Muscle of leg (tissue), 11 donors: ENCODE results near the gene PRSS57. TPM values are rescaled to one million over a fixed set of nuclear protein-coding genes. Genes with fewer than 3 reads are reported as not detected.
A peak's percentile ranks its signal among the peaks of the same experiment; 100 is the strongest.
"Not testable (repeated sequence)": the region's sequence is repeated elsewhere in the genome, so short reads cannot be mapped to it uniquely, and the experiment has no call there.

Experiments
- DNase-seq: peaks from one replicate; pipeline ENCODE4 v3.0.0; 2013
- H3K27ac ChIP-seq: one replicate; pipeline ENCODE4 v1.5.1; 2013; ENCODE audit warnings: mild to moderate bottlenecking, low read length, control low read depth
- H3K27me3 ChIP-seq: one replicate; pipeline ENCODE4 v1.6.1; 2013; ENCODE audit warnings: low read length; ENCODE audit not compliant: control insufficient read depth, insufficient read depth
- H3K36me3 ChIP-seq: one replicate; pipeline ENCODE4 v1.6.1; 2013; ENCODE audit warnings: low read length; ENCODE audit not compliant: control insufficient read depth, insufficient read depth
- H3K4me1 ChIP-seq: one replicate; pipeline ENCODE4 v1.6.1; 2013; ENCODE audit warnings: low read length; ENCODE audit not compliant: control insufficient read depth, insufficient read depth
- H3K4me3 ChIP-seq: one replicate; pipeline ENCODE4 v1.5.1; 2013; ENCODE audit warnings: low read length, control low read depth
- H3K9me3 ChIP-seq: replicated peaks from 2 replicates; pipeline ENCODE4 v1.6.1; 2013; ENCODE audit warnings: low read depth, low read length; ENCODE audit not compliant: control insufficient read depth
- WGBS: methylation state at CpG from one replicate; pipeline ENCODE4 v1.1.5; 2013; ENCODE audit warnings: missing lambda C conversion rate; ENCODE audit not compliant: insufficient coverage; 5-methylcytosine and 5-hydroxymethylcytosine counted together
- polyA plus RNA-seq, 8 donors: library from polyadenylated mRNA; unstranded; fragments of 120-200 nt; gene quantifications; one replicate each; pipeline versions ENCODE4 v1.2.1 to v1.2.3, GENCODE V29; 2013; ENCODE audit warnings: inconsistent platforms in 1 of 8, low replicate concordance in 1 of 8; ENCODE audit not compliant: insufficient read length in 8 of 8, insufficient read depth in 1 of 8
- total RNA-seq: library from RNA; stranded (reverse); fragments of 120-200 nt; gene quantifications from one replicate; pipeline ENCODE4 v1.2.4, GENCODE V29; 2013

Gene PRSS57
- total and polyA plus RNA-seq, 9 donors, result 0.04 to 1.2 (median 0.30) TPM; not detected in 1

DNA sequence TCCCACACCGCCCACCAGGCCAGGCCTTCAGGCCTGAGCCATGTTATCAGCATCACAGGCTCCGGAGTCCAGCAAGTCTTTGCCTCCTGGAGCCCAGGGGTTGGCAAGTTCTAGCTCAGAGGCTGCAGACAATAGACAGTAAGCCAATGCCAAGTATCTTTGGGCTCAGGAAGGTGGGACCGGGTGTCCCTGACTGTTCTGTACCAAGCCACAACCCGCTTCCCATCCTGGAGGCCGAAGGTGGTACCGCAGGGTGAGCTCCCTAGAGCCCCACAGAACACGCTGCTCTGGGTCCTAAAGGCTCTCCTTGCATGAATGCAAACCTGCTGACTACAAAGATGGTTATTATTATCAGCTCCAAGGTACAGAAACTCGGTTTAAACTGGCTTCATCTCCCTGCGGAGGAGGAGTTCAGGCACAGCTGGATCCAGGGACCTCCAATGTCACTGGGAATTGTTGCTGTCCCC lies 24.6 kb downstream of the PRSS57 start:
- Histone ChIP-seq H3K36me3 (no peaks in the 10 kb centered on the region), H3K27ac (no peak overlapping the region), H3K27me3 (peaks cover 8% of the 10 kb centered on the region), H3K4me3 (no peak overlapping the region), H3K4me1 (peaks cover 12% of the 10 kb centered on the region), H3K9me3 (no peaks in the 10 kb centered on the region)
- DNase-seq, result no peak
- 71% methylated on average over 9 of the region's 9 CpGs for WGBS

- DNase-seq, H3K9me3 ChIP-seq, H3K27ac ChIP-seq, H3K27me3 ChIP-seq, H3K36me3 ChIP-seq, H3K4me3 ChIP-seq: not testable (repeated sequence)
- 78% methylated on average over 4 of the region's 12 CpGs for WGBS
- H3K4me1 ChIP-seq, result peaks cover 15% of the 10 kb centered on the region
These were observed 26.4 kb downstream of the PRSS57 start for GRCh38 chr19:668675-669434.

DNA sequence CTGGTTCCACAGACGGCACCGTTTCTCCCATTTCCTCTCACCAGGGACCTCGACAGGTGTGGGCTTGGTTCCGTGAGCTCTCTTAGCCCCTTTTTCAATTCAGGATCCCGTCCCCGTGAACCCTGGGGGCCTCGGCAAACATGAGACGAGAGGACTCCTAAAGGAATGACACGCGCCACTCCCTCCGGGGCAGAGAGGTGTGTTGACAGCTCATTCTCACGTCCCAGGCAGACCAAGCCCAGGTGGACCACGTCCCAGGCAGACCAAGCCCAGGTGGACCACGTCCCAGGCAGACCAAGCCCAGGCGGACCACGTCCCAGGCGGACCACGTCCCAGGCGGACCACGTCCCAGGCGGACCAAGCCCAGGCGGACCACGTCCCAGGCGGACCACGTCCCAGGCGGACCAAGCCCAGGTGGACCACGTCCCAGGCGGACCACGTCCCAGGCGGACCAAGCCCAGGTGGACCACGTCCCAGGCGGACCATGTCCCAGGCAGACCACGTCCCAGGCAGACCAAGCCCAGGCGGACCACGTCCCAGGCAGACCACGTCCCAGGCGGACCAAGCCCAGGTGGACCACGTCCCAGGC lies 28.2 kb downstream of the PRSS57 start:
- H3K27ac ChIP-seq, H3K9me3 ChIP-seq, H3K36me3 ChIP-seq, H3K4me3 ChIP-seq, DNase-seq, H3K27me3 ChIP-seq: not testable (repeated sequence)
- peaks cover 21% of the 10 kb centered on the region for H3K4me1 ChIP-seq
- 82% methylated on average over 27 of the region's 38 CpGs for WGBS

DNA sequence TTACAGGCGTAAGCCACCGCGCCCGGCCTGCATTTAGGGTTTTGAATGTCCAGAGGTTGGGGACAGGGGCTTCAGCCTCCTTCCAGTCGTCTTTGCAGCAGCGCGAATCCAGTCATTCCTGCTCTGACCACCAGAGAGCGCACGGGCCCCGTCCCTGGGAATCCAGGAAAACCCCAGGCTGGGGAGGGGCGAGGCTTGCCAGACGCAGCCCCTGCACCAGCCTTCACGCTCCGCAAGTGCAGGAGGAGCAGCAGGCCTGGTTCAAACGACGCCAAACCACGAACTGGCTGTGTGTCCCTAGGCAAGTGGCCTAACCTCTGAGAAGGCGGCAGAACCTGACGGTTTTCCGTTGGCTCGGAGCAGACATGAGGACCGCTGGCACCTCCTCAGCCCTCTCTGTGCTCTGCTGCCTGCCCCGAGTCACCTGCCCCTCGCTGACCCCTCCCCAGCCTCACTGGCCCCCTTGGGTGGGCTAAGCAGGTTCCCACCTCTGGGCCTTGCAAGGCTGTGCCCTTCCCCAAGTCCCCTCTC lies 30.3 kb downstream of the PRSS57 start:
- no peaks in the 10 kb centered on the region for H3K27me3 ChIP-seq
- peaks cover 41% of the 10 kb centered on the region for H3K4me1 ChIP-seq
- 3% methylated on average over 24 of the region's 24 CpGs for WGBS
- peak; percentile 85 for DNase-seq
- H3K9me3 ChIP-seq, result no peaks in the 10 kb centered on the region
- no peak overlapping the region for H3K4me3 ChIP-seq
- H3K27ac ChIP-seq, result no peak overlapping the region
- no peaks in the 10 kb centered on the region for H3K36me3 ChIP-seq

DNA sequence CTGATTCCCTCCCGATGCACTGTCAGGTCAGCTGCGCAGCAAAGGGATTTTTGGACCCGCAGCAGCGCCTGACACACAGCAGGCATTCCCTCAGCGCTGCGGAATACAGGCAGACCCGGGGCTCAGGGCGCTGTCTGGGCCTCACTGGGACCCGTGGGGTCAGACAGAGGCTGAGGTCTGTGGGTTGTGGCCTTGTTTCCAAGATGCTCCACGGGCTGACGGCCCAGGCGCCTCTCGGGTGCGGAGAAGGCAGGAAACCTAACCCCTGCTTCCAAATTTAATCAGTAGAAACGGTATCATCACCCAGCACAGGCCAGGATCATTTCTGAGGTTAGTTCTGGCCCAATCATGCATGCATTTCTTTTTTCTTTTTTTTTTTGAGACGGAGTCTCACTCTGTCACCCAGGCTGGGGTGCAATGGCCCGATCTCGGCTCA lies 31.6 kb downstream of the PRSS57 start:
- no peaks in the 10 kb centered on the region for H3K9me3 ChIP-seq
- H3K4me3 ChIP-seq, result peak overlapping the region; percentile 58
- DNase-seq, result no peak
- peaks cover 49% of the 10 kb centered on the region for H3K4me1 ChIP-seq
- H3K27me3 ChIP-seq, result no peaks in the 10 kb centered on the region
- H3K36me3 ChIP-seq, result no peaks in the 10 kb centered on the region
- H3K27ac ChIP-seq, result peak overlapping the region; percentile 92
- WGBS, result 49% methylated on average over 12 of the region's 18 CpGs

DNA sequence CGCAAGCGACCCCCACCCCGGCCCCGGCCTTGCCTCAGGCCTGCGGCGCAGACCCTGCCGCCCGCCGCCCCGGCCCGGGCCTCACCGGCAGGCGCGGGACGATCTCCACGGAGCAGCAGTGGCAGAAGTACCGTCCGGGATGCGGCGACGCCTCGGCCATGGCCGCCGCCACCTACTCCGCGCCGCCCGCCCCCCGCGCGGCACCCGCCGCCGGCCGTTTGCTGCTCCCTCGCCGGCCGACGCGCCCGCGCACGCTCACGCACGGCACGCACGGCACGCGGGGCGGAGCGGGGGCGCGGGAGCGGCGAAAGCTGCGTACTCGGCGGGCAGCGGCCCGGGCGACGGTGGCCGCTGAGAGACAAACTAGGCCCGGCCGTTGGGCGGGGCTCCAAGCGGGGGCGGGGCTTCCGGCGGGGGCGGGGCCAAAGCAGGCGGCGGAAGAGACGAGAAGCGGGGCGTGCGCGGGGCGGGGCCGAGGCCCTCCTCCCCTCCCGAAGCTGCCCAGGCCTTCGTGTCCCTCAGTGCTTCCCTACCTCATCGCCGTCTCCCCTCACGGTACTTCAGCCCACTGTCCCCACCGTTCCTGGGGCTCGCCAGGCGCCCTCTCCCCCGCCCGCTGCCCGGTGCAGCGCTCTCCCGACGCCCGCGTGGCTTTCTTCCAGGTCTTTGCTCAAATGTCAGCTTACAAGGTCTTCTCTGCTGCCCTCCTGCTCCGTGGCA lies 32.1 kb downstream of the PRSS57 start, which contains the start of gene RNF126:
TSS of gene RNF126 (minus strand) at position 253 of the 720 bp plus-strand sequence. CDS start at position 160, 93 bp downstream.
- no peaks in the 10 kb centered on the region for H3K9me3 ChIP-seq
- H3K36me3 ChIP-seq, result peaks cover 5% of the 10 kb centered on the region
- peak within 1 kb of the TSS; percentile 92 for H3K27ac ChIP-seq
- peak within 1 kb of the TSS; percentile 73 for H3K4me3 ChIP-seq
- H3K4me1 ChIP-seq, result peaks cover 49% of the 10 kb centered on the region
- peak; percentile 96 for DNase-seq
- 1% methylated on average over 97 of the region's 97 CpGs for WGBS
- H3K27me3 ChIP-seq, result no peaks in the 10 kb centered on the region

GRCh38 chr19:662207-662961 lies 32.9 kb downstream of the PRSS57 start:
- under 1% methylated on average over 80 of the region's 81 CpGs for WGBS
- DNase-seq, result no peak
- H3K4me1 ChIP-seq, result peaks cover 53% of the 10 kb centered on the region
- H3K4me3 ChIP-seq, result peak overlapping the region; percentile 73
- no peaks in the 10 kb centered on the region for H3K9me3 ChIP-seq
- peak overlapping the region; percentile 20 for H3K27ac ChIP-seq
- no peaks in the 10 kb centered on the region for H3K27me3 ChIP-seq
- peaks cover 5% of the 10 kb centered on the region for H3K36me3 ChIP-seq

GRCh38 chr19:661427-662196 lies 33.6 kb downstream of the PRSS57 start:
- DNase-seq, result no peak
- Histone ChIP-seq H3K4me3 (peak overlapping the region; percentile 73), H3K36me3 (peaks cover 5% of the 10 kb centered on the region), H3K4me1 (peaks cover 61% of the 10 kb centered on the region), H3K27me3 (no peaks in the 10 kb centered on the region), H3K9me3 (no peaks in the 10 kb centered on the region), H3K27ac (peak overlapping the region; percentile 69)
- 12% methylated on average over 23 of the region's 31 CpGs for WGBS

DNA sequence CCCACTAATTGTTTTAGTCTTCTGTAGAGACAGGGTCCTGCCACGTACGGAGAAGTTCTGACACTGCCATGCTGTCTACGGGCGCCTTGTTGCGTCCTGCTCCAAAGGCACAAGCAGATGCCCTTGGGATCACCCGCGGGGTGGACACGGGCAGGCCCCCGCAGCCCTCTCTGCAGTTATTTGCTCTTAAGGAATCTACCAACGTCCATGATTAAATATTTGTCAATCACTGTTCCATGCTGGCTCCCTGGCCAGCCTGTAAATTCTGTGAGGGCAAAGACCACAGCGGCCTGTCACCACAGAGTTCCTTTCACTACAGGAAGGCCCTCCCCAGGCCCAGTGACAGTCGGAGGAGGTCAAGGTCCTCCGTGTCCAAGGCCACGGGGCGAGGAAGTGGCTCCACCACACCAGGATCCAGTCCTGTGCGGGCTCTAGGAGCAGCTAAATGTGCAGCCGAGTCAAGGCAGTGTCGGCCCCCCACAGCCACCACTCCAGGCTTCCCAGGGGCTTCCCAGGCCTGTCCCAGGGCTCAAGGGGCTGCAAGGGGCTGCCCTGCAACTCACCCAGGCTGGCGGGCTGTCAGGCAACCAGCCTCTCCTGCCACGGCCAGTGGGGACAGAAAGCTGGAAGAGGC lies 34.3 kb downstream of the PRSS57 start:
- no peak overlapping the region for H3K27ac ChIP-seq
- WGBS, result 54% methylated on average over 19 of the region's 20 CpGs

More for the DNA sequence above, 34.3 kb downstream of the PRSS57 start:
- Histone ChIP-seq H3K4me3 (peak overlapping the region; percentile 73), H3K36me3 (peaks cover 5% of the 10 kb centered on the region), H3K4me1 (peaks cover 63% of the 10 kb centered on the region), H3K27me3 (no peaks in the 10 kb centered on the region), H3K9me3 (no peaks in the 10 kb centered on the region)
- no peak for DNase-seq
